Hypothalamus (tissue), 51 donors: ENCODE data around the gene NECAB2.

ENCODE experiments used
- DNase-seq, 51 donors: peaks; one replicate each; lab custom pipeline; 2025; lab: John Stamatoyannopoulos, UW

The NECAB2 gene

DNA sequence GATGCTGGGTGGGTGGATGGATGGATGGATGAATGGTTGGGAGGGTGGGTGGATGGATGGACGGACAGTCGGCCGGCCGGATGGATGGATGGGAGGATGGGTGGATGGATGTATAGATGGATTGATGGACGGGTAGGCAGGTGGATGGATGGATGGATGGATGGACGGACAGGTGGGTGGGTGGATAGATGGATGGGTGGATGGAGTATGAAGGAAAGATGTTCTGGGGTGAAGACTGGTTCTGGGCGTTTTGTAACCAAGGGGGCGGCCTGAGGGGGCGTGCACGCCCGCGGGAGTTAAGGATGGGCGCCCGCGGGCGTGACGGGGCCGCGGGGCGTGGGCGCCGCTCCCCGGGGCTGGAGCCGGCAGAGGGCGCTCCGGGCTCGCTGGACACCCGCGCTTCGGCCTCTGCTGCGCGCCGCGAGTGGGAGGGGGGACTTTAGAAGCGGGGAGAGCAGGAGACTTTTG lies at the start of gene NECAB2:
Gene NECAB2, plus strand, starts transcription at position 407 of the 468 bp plus-strand sequence. CDS start 405 bp downstream, outside the sequence.
- DNase-seq = peak in 26 of 51 donors; percentile 2 to 68 (median 26)

DNA sequence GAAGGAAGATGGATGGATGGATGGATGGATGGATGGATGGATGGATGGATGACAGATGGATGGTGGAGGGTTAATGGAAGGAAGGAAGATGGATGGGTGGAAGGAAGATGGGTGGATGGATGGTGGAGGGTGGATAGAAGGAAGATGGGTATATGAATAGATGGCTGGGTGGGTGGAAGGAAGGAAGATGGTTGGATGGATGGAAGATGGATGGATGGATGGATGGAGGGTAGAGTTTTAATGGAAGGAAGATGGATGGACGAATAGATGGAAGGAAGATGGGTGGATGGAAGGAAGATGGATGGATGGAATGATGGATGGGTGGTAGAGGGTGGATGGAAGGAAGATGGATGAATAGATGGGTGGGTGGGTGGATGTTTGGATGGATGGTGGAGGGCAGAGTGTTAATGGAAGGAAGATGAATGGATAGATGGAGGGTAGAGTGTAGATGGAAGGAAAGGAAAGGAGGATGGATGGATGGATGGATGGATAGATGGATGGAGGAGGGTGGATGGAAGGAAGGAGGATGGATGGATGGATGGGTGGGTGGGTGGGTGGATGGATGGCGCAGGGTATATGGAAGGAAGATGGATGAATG lies 47.1 kb upstream of the NECAB2 start:
- no peak for DNase-seq

DNA sequence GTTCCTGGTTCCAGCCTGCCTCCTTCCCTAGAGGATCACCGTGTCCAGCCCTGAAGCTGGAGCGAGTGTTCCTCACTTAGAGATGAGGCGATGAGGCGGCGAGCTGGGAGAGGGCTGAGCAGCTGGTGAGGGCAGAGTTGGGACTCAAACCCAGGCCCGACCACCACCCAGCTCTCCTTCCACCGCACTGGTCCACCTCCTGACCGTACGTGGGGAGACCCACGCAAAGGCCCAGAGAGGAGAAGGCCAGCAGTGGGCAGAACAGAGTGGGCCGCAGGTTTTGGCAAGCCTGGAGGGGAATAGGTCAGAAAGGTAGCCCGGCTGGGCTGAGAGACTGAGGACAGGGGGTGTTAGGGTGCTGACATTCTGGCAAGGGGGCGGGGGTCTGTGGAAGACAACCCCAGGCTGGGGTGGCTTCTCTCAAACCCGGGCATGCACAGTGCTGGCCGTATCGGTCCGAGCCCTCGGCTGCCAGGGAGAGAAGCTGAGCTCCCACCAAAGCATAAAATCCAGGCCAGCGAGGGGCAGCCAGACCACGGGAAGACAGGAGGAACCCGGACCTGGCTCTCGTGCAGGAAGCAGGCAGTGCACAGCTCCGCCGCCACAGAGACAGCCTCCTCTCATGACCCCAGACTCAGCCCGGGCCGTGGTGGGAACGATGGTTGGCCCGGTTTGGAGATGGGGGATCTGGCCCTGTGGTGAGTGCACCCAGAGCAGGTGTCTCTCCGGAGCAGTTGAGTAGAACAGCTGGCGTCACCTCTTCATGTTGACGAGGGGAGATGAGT lies 44.3 kb upstream of the NECAB2 start:
- DNase-seq = no peak

DNA sequence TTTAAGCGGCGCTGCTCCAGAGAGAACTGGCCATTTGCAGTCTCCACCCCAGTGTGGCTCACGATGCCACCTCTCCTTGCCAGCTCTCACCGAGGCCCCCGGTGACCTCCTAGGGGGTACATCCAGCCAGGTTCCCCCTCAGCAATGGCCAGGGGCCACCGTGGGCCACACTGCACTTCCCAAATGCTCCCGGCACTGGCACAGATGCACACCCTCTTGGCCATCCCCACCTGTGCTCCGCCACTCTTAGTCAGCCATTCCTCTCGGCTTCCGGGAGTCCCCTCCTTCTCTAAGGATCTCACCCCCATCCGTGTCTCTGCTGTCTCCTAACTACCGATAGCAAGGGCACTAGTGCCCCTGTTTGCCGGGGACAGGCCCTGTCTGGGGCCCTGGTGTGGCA lies 43.4 kb upstream of the NECAB2 start:
- DNase-seq = no peak

GRCh38 chr16:83925095-83925905 lies 42.7 kb upstream of the NECAB2 start:
- DNase-seq = no peak

GRCh38 chr16:83925957-83926725 lies 41.9 kb upstream of the NECAB2 start:
- no peak for DNase-seq

DNA sequence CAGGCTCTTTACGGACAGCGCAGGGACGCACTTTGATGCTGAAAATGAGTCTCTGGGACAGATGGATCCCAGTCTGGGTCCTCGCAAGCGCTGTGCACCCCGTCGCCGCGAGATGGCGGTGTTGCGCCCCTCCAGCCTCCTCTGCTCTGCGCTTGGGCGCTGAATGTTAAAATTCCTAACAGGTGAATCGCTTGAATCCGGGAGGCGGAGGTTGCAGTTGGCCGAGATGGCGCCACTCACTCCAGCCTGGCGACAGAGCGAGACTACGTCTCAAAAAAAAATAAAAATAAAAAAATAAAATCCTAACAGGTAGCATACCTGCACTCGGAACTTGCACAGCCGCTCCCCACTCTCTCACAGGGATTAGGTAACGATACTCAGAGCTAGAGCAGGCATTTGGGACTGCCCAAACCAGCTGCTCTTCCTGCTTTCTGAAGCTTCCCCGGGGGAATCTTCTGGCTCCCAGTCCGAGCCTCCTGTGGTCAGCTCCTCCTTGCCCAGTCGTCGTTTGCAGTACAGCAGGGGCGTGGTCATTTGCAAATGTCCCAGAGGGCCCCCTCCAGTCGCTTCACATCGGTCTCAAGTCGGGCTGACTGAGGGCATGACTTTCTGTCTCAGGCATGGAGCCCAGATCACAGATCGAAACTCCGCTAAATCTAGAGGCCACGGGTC lies 41.2 kb upstream of the NECAB2 start:
- peak in 45 of 51 donors; percentile 2 to 78 (median 39) for DNase-seq

GRCh38 chr16:83928341-83929055 lies 39.5 kb upstream of the NECAB2 start:
- DNase-seq = no peak

- DNase-seq = no peak
Observed at GRCh38 chr16:83929811-83930555, 38.1 kb upstream of the NECAB2 start.

GRCh38 chr16:83930730-83931500 lies 37.1 kb upstream of the NECAB2 start:
- DNase-seq = no peak

DNA sequence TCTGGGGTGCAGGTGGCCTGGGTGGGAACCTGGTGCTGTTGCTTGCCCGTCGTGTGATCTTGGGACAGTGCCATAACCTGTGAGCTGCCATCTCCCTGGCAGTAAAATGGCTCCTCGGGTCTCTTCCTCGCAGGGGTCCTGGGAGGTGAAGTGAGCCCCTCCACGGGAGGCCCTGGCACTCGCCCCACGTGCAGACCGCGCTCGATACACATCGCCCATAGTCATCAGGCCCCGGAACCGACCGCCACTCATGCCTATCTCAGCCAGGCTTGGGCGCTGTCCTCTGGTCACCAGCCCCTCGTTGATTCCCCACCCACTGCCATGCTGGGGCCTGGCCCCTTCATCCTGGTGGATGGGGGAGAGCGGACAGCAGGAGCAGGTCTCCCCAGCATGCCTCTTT lies 36.5 kb upstream of the NECAB2 start:
- no peak for DNase-seq

GRCh38 chr16:83932304-83932703 lies 35.7 kb upstream of the NECAB2 start:
- DNase-seq = no peak

DNA sequence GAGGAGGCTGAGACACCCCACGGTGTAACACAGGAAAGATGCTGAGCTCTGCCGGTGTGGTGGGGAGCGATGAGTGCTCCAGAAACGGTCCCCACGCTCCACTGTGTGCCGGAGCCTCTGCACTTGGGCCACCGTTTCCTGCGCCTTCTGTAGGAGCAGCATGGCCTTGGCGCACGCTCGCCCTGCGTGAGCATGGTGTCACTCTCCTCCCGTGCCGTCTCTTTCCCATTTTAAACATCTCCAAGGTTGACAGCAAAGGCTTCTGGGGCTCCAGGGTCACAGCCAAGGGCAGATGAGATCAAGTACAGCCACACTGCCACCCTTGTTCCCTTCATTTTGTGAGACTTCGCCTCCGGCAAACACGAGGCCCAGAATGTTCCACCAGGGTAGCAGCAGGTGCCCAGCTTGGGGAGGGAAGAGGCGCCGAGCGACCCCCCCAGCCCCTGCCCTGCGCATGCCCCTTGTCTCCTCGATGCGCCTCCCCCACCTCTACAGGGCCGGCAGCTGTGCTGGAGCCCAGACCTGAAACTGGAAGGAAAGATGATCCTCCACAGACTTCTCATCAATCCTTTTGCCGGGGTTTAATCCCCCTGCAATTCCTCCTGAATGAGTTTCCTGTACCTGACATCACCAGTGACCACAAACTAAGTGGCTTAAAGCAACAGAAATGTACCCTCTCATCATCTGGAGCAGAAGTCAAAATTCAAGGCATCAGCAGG lies 34.9 kb upstream of the NECAB2 start:
- no peak for DNase-seq

DNA sequence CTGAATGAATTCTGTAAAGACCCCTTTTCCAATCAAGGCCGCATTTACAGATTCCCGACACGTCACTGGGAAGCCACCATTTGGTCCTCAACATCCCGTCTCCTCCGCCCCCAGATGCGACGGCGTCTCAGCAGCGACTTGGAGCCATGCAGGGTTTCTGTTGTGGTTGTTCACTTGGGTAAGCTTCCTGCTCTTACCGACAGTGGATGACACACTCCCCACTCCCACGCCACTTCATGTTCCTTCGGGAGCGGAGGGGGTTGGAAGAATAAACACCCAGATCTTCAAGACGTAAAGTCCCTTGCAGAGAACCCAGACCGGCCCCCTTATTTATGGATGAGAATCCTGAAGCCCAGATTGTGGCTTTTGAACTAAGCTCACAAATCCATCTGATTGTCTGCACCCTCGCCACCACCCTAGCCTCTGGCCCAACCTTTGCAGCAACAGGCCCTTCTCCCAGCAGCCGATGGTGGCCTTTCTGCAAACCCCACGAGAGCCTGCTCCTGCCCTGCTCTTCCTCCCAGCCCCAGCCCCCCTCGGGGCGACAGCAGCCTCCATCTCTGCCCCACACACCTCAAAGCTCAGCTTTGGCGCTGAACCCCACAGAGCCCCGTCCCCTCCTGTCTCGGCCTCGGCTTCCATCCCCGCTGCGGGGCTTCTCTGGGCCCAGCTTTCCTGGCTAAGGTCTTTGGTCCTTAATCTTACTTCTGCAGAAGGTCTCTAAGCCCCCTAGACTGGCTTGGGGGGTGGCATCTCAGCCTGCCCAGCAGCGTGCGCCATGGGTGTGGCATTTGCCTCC lies 34.0 kb upstream of the NECAB2 start:
- peak in 4 of 51 donors; percentile 6 to 52 (median 26) for DNase-seq

DNA sequence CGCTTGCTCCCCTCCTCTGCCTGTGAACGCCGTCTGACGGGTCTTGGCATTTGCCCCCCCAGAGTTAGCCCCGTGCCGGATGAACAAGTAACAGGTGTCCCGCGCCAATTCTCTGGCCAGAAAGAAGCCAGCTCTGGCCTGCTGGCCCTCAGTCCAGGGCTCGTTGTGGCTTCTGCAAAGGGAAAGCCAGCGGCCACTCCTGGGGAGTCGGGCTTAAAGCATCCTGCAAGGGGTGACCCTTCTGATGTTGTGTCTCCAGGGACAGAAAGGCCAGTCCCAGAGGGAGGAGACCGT lies 33.4 kb upstream of the NECAB2 start:
- DNase-seq = no peak
